Measurements from ENCODE around the gene NUP62CL.

NUP62CL gene

GRCh38 chrX:107207089-107207488, 856 bp upstream of the NUP62CL start:
- Histone ChIP-seq H3K27me3 (ENCODE audit: insufficient read depth, low read length) (no peaks in the 10 kb centered on the region), H3K4me2 (ENCODE audit: low read length) (no peak overlapping the region), H3K36me3 (ENCODE audit: insufficient read depth, low read length) (no peaks in the 10 kb centered on the region), H3K9me2 (ENCODE audit: low read depth, low read length) (no peaks in the 10 kb centered on the region), H3F3A (ENCODE audit: insufficient read depth, low read length) (no peaks in the 10 kb centered on the region), H3K4me1 (ENCODE audit: insufficient read depth, low read length, severe bottlenecking) (no peaks in the 10 kb centered on the region), H3K9ac (ENCODE audit: low read length) (no peak overlapping the region), H2AFZ (ENCODE audit: low read length) (no peak overlapping the region), H4K20me1 (ENCODE audit: insufficient read depth, low read length) (no peaks in the 10 kb centered on the region), H3K27ac (ENCODE audit: low read depth, low read length, poor library complexity, severe bottlenecking) (no peak overlapping the region), H3K79me2 (ENCODE audit: insufficient read depth, low read length) (no peaks in the 10 kb centered on the region), H3K9me3 (ENCODE audit: low read length) (no peaks in the 10 kb centered on the region), H3K4me3 (ENCODE audit: low read depth, low read length, poor library complexity, severe bottlenecking) (no peak overlapping the region)
- no peak for TF ChIP-seq CTCF (IDR thresholded peaks at IDR 0.05; ENCODE audit: low read length)
- TF ChIP-seq EZH2 (IDR thresholded peaks at IDR 0.05; ENCODE audit: borderline replicate concordance, low read length): no peak

- Histone ChIP-seq H3K79me2 (ENCODE audit: insufficient read depth, low read length) (no peaks in the 10 kb centered on the region), H3K36me3 (ENCODE audit: insufficient read depth, low read length) (no peaks in the 10 kb centered on the region), H3K27me3 (ENCODE audit: insufficient read depth, low read length) (no peaks in the 10 kb centered on the region), H3K9ac (ENCODE audit: low read length) (no peak overlapping the region), H3K4me2 (ENCODE audit: low read length) (no peak overlapping the region), H3K4me1 (ENCODE audit: insufficient read depth, low read length, severe bottlenecking) (no peaks in the 10 kb centered on the region), H3F3A (ENCODE audit: insufficient read depth, low read length) (no peaks in the 10 kb centered on the region), H3K9me3 (ENCODE audit: low read length) (no peaks in the 10 kb centered on the region), H2AFZ (ENCODE audit: low read length) (no peak overlapping the region), H3K27ac (ENCODE audit: low read depth, low read length, poor library complexity, severe bottlenecking) (no peak overlapping the region), H4K20me1 (ENCODE audit: insufficient read depth, low read length) (no peaks in the 10 kb centered on the region), H3K4me3 (ENCODE audit: low read depth, low read length, poor library complexity, severe bottlenecking) (no peak overlapping the region), H3K9me2 (ENCODE audit: low read depth, low read length) (no peaks in the 10 kb centered on the region)
- TF ChIP-seq EZH2 (IDR thresholded peaks at IDR 0.05; ENCODE audit: borderline replicate concordance, low read length) (no peak), CTCF (IDR thresholded peaks at IDR 0.05; ENCODE audit: low read length) (no peak)
These were observed 448 bp upstream of the NUP62CL start for GRCh38 chrX:107206697-107207065.

GRCh38 chrX:107204068-107204605, 2.1 kb downstream of the NUP62CL start:
- Histone ChIP-seq H3K36me3 (ENCODE audit: insufficient read depth, low read length) (no peaks in the 10 kb centered on the region), H3K9me2 (ENCODE audit: low read depth, low read length) (no peaks in the 10 kb centered on the region), H3K27ac (ENCODE audit: low read depth, low read length, poor library complexity, severe bottlenecking) (no peak overlapping the region), H3K9me3 (ENCODE audit: low read length) (no peaks in the 10 kb centered on the region), H3K9ac (ENCODE audit: low read length) (no peak overlapping the region), H4K20me1 (ENCODE audit: insufficient read depth, low read length) (no peaks in the 10 kb centered on the region), H3K4me3 (ENCODE audit: low read depth, low read length, poor library complexity, severe bottlenecking) (no peak overlapping the region), H3F3A (ENCODE audit: insufficient read depth, low read length) (no peaks in the 10 kb centered on the region), H3K4me2 (ENCODE audit: low read length) (no peak overlapping the region), H3K4me1 (ENCODE audit: insufficient read depth, low read length, severe bottlenecking) (no peaks in the 10 kb centered on the region), H3K79me2 (ENCODE audit: insufficient read depth, low read length) (no peaks in the 10 kb centered on the region), H2AFZ (ENCODE audit: low read length) (no peak overlapping the region), H3K27me3 (ENCODE audit: insufficient read depth, low read length) (no peaks in the 10 kb centered on the region)
- no peak for TF ChIP-seq CTCF (IDR thresholded peaks at IDR 0.05; ENCODE audit: low read length)
- TF ChIP-seq EZH2 (IDR thresholded peaks at IDR 0.05; ENCODE audit: borderline replicate concordance, low read length): no peak
